NT2/D1 (cell line): Measurements from ENCODE around the gene TRAF2.

Experiments used
- DNase-seq: peaks from one replicate; pipeline ENCODE4 v3.0.0-alpha.2; 2011; ENCODE audit warnings: low read depth, low spot score
- H3K27me3 ChIP-seq: 2 replicates; pipeline ENCODE4 v1.6.0; 2011; ENCODE audit warnings: mild to moderate bottlenecking; ENCODE audit not compliant: insufficient read length, insufficient read depth
- H3K36me3 ChIP-seq: 2 replicates; pipeline ENCODE4 v1.6.1; 2011; ENCODE audit warnings: mild to moderate bottlenecking, low read length, mixed read lengths; ENCODE audit not compliant: insufficient read depth, insufficient read length
- H3K4me1 ChIP-seq: 2 replicates; pipeline ENCODE4 v1.5.1; 2011; ENCODE audit not compliant: insufficient read depth, insufficient read length
- H3K4me3 ChIP-seq: 2 replicates; pipeline ENCODE4 v1.5.1; 2011; ENCODE audit warnings: low read depth; ENCODE audit not compliant: insufficient read length
- H3K9ac ChIP-seq: 2 replicates; pipeline ENCODE4 v1.6.0; 2011; ENCODE audit warnings: low read depth; ENCODE audit not compliant: insufficient read length
- H3K9me3 ChIP-seq: 2 replicates; pipeline ENCODE4 v1.5.1; 2011; ENCODE audit warnings: mild to moderate bottlenecking, low read length; ENCODE audit not compliant: insufficient read depth
- SUZ12 ChIP-seq: IDR thresholded peaks from 2 replicates; pipeline ENCODE4 v1.6.1; 2011; ENCODE audit not compliant: insufficient read length, insufficient read depth; ENCODE audit errors: extremely low read depth
- YY1 ChIP-seq: IDR thresholded peaks from 2 replicates; pipeline ENCODE4 v1.6.1; 2011; ENCODE audit not compliant: insufficient read length, insufficient read depth
- ZNF274 ChIP-seq: IDR thresholded peaks from 2 replicates; pipeline ENCODE4 v1.6.1; 2011; ENCODE audit warnings: mild to moderate bottlenecking, low read depth, low read length

Gene TRAF2

GRCh38 chr9:136920069-136920468, 33.8 kb downstream of the TRAF2 start:
- no peaks in the 10 kb centered on the region for H3K27me3 ChIP-seq
- no peak for DNase-seq
- TF ChIP-seq SUZ12: no peak
- H3K9me3 ChIP-seq: no peaks in the 10 kb centered on the region
- peaks cover 5% of the 10 kb centered on the region for H3K4me1 ChIP-seq
- H3K9ac ChIP-seq: no peak overlapping the region
- peaks cover 81% of the 10 kb centered on the region for H3K36me3 ChIP-seq
- no peak overlapping the region for H3K4me3 ChIP-seq

GRCh38 chr9:136920734-136921231, 34.5 kb downstream of the TRAF2 start:
- TF ChIP-seq YY1: no peak
- TF ChIP-seq ZNF274: no peak
- no peak for TF ChIP-seq SUZ12
- Histone ChIP-seq H3K9me3 (no peaks in the 10 kb centered on the region), H3K9ac (no peak overlapping the region), H3K36me3 (peaks cover 81% of the 10 kb centered on the region), H3K4me3 (no peak overlapping the region), H3K27me3 (no peaks in the 10 kb centered on the region), H3K4me1 (peaks cover 5% of the 10 kb centered on the region)
- DNase-seq: no peak

DNA sequence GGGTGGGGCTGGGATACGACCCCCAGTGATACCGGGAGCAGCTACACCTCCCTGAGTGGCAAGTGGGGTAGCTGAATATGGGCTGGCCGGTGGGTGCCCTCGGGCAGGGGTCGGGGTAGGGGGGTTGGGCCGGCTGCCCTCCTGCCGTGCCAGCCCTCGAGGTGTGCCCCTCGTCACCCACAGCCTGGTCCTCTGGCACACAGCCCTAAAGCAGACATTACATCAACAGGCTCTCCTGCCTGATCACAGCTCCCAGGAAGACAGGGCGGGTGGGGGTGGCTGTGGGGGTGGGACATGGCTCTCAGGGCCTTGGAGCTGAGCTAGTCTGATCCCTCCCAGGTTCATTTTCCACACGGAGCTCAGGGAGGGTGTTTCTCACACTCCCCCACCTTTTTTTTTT, 35.0 kb downstream of the TRAF2 start:
- H3K36me3 ChIP-seq: peaks cover 81% of the 10 kb centered on the region
- no peak for DNase-seq
- no peak overlapping the region for H3K9ac ChIP-seq
- no peaks in the 10 kb centered on the region for H3K9me3 ChIP-seq
- TF ChIP-seq YY1 (no peak), ZNF274 (no peak), SUZ12 (no peak)
- peaks cover 5% of the 10 kb centered on the region for H3K4me1 ChIP-seq
- H3K27me3 ChIP-seq: no peaks in the 10 kb centered on the region
- no peak overlapping the region for H3K4me3 ChIP-seq

DNA sequence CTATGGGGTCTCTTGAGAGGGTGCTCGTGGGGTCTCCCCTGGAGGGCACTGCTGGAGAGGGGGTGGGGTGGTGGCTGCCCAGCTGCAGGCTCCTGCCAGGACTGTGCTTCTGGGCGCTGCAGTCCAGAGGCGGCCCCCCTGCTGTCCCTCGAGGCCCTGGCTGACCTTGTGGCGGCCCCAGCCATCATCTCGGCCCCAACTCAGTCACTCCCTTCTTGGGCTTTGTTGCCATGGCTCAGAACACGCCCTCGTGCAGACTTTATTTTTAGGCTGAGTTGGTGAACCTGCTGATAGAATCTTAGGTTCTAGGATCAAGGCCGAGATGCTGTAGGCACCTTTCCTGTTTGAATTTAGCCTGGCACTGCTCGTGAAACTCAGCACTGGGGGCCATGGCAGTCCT, 35.4 kb downstream of the TRAF2 start:
- H3K36me3 ChIP-seq: peaks cover 81% of the 10 kb centered on the region

GRCh38 chr9:136922540-136922939, 36.2 kb downstream of the TRAF2 start:
- TF ChIP-seq YY1 (no peak), SUZ12 (no peak), ZNF274 (no peak)
- no peak overlapping the region for H3K9ac ChIP-seq
- H3K36me3 ChIP-seq: peaks cover 81% of the 10 kb centered on the region
- DNase-seq: no peak
- no peak overlapping the region for H3K4me3 ChIP-seq
- H3K27me3 ChIP-seq: no peaks in the 10 kb centered on the region
- H3K4me1 ChIP-seq: peaks cover 5% of the 10 kb centered on the region
- no peaks in the 10 kb centered on the region for H3K9me3 ChIP-seq

More for the DNA sequence above, 35.4 kb downstream of the TRAF2 start:
- Histone ChIP-seq H3K27me3 (no peaks in the 10 kb centered on the region), H3K4me1 (peaks cover 5% of the 10 kb centered on the region), H3K4me3 (no peak overlapping the region), H3K9ac (no peak overlapping the region), H3K9me3 (no peaks in the 10 kb centered on the region)
- no peak for DNase-seq
- TF ChIP-seq SUZ12 (no peak), YY1 (no peak), ZNF274 (no peak)

DNA sequence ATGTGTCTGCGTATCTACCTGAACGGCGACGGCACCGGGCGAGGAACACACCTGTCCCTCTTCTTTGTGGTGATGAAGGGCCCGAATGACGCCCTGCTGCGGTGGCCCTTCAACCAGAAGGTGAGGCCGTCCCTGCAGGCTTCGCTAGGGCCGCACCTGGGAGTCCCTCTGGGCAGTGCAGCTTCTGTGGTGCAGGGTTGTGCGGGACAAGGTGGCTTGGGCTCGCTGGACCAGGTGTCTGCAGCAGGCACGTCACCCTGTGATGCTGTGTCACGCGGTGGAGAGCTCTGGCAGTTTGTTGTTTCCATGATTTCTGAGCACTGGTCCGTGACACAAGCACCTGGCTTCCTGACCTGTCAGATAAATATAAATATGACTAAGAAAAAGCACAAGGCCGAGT, 37.6 kb downstream of the TRAF2 start:
- Histone ChIP-seq H3K9me3 (no peaks in the 10 kb centered on the region), H3K4me3 (no peak overlapping the region), H3K4me1 (peaks cover 5% of the 10 kb centered on the region), H3K9ac (no peak overlapping the region), H3K27me3 (no peaks in the 10 kb centered on the region), H3K36me3 (peaks cover 89% of the 10 kb centered on the region)
- no peak for DNase-seq
- TF ChIP-seq YY1 (no peak), SUZ12 (no peak), ZNF274 (no peak)

- H3K27me3 ChIP-seq: no peaks in the 10 kb centered on the region
- DNase-seq: no peak
- no peak overlapping the region for H3K9ac ChIP-seq
- no peaks in the 10 kb centered on the region for H3K9me3 ChIP-seq
- H3K4me3 ChIP-seq: no peak overlapping the region
- peaks cover 91% of the 10 kb centered on the region for H3K36me3 ChIP-seq
- peaks cover 5% of the 10 kb centered on the region for H3K4me1 ChIP-seq
- no peak for TF ChIP-seq SUZ12
- TF ChIP-seq ZNF274: no peak
- no peak for TF ChIP-seq YY1
Measured at GRCh38 chr9:136925414-136926153, 39.3 kb downstream of the TRAF2 start.
